Subcutaneous adipose tissue (tissue), 4 donors: ENCODE data around the gene PITPNM3. TPM values are rescaled to one million over a fixed set of nuclear protein-coding genes. Genes with fewer than 3 reads are reported as not detected.

ENCODE experiments used
- CTCF ChIP-seq: fragments of 450-650 bp; IDR thresholded peaks from one replicate; pipeline ENCODE4 v1.5.1; 2016; ENCODE audit warnings: low read depth, mild to moderate bottlenecking, control low read depth, antibody characterized with exemption, moderate library complexity
- total RNA-seq, 4 donors: library from RNA; depleted of rRNA; stranded (reverse); fragments of >200 nt; gene quantifications; one replicate each; pipeline ENCODE4 v1.1.0, GENCODE V29; 2016

The PITPNM3 gene
- total RNA-seq, 4 donors from 2014 or later, result 0.34 to 1.9 (median 1.2) TPM

- no peak for TF ChIP-seq CTCF
Measured at GRCh38 chr17:6583411-6583810, 27.1 kb upstream of the PITPNM3 start.

- no peak for TF ChIP-seq CTCF
Measured at GRCh38 chr17:6580625-6581024, 24.3 kb upstream of the PITPNM3 start.

- no peak for TF ChIP-seq CTCF
Measured at GRCh38 chr17:6578491-6578890, 22.1 kb upstream of the PITPNM3 start.

GRCh38 chr17:6577686-6578263 is 21.4 kb upstream of the PITPNM3 start:
- no peak for TF ChIP-seq CTCF

GRCh38 chr17:6576038-6576785 is 19.9 kb upstream of the PITPNM3 start:
- TF ChIP-seq CTCF, result no peak

- TF ChIP-seq CTCF, result no peak
Measured at GRCh38 chr17:6575596-6575988, 19.2 kb upstream of the PITPNM3 start.

- no peak for TF ChIP-seq CTCF
Measured at GRCh38 chr17:6574687-6575595, 18.6 kb upstream of the PITPNM3 start.
